Neutrophil (primary cell): Measurements from ENCODE around the gene SELPLG.
A peak's percentile ranks its signal among the peaks of the same experiment; 100 is the strongest.

Experiments
- H3K27ac ChIP-seq: fragments of 200-600 bp; sonication (generic); 2 replicates; pipeline ENCODE4 v1.5.1; 2016; ENCODE audit warnings: mild to moderate bottlenecking, moderate library complexity
- H3K27me3 ChIP-seq: fragments of 200-600 bp; sonication (generic); 2 replicates; pipeline ENCODE4 v1.6.0; 2016; ENCODE audit warnings: mild to moderate bottlenecking
- H3K36me3 ChIP-seq: fragments of 200-600 bp; sonication (generic); 2 replicates; pipeline ENCODE4 v1.5.1; 2017
- H3K4me1 ChIP-seq, 2 experiments: fragments of 200-600 bp in 1 of 2; sonication (generic) in 1 of 2; 1 replicate in 1 of 2; 2 replicates in 1 of 2; pipeline versions ENCODE4 v1.5.1 to v1.6.1; 2013 to 2016; ENCODE audit warnings: low read depth in 1 of 2, low read length in 1 of 2, mild to moderate bottlenecking in 1 of 2, moderate library complexity in 1 of 2; ENCODE audit not compliant: control insufficient read depth in 1 of 2, insufficient read depth in 1 of 2
- H3K4me3 ChIP-seq, 2 experiments: fragments of 200-600 bp in 1 of 2; sonication (generic) in 1 of 2; 1 replicate in 1 of 2; 2 replicates in 1 of 2; pipeline ENCODE4 v1.5.1; 2013 to 2016; ENCODE audit warnings: low read depth in 1 of 2, low read length in 1 of 2, mild to moderate bottlenecking in 1 of 2, moderate library complexity in 1 of 2
- H3K9me3 ChIP-seq: fragments of 200-600 bp; sonication (generic); 2 replicates; pipeline ENCODE4 v1.5.1; 2016
- CTCF ChIP-seq: fragments of 200-600 bp; sonication (generic); IDR thresholded peaks from 2 replicates; pipeline ENCODE4 v1.5.1; 2016; ENCODE audit warnings: antibody characterized with exemption

SELPLG gene

GRCh38 chr12:108653922-108654321 is 20.2 kb upstream of the SELPLG start:
- Histone ChIP-seq H3K4me1 (peaks cover 0 to 13% of the 10 kb centered on the region in 2 experiments), H3K27ac (peak overlapping the region; percentile 74), H3K27me3 (no peaks in the 10 kb centered on the region), H3K36me3 (peaks cover 74% of the 10 kb centered on the region), H3K9me3 (no peaks in the 10 kb centered on the region), H3K4me3 (no peak overlapping the region)
- no peak for TF ChIP-seq CTCF

DNA sequence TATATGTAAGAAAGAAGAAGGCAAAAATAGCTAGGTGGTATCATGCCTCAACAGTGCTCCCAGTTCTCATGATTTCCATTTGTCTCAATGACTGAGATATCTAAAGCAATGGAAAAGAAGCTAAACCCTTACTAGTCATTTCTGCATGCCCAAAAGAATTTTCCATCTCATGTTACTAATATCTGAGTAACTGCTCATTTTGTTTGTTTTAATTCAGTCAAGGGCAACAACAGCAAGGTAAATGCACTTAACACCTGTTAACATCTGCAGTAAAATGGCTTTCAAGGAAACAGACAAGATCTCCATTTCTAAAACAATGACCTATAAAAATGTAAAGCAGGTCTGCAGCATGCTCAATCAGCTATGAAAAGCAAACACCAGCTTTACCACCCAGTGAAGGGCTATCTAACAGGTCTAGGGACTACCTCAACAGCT is 19.4 kb upstream of the SELPLG start:
- TF ChIP-seq CTCF: no peak
- peaks cover 0 to 13% of the 10 kb centered on the region in 2 experiments for H3K4me1 ChIP-seq
- no peaks in the 10 kb centered on the region for H3K9me3 ChIP-seq
- H3K36me3 ChIP-seq: peaks cover 77% of the 10 kb centered on the region
- peak overlapping the region; percentile 74 for H3K27ac ChIP-seq
- no peaks in the 10 kb centered on the region for H3K27me3 ChIP-seq
- H3K4me3 ChIP-seq: no peak overlapping the region

- H3K9me3 ChIP-seq: no peaks in the 10 kb centered on the region
- H3K36me3 ChIP-seq: peaks cover 75% of the 10 kb centered on the region
- no peaks in the 10 kb centered on the region for H3K27me3 ChIP-seq
- peak overlapping the region; percentile 0 for H3K27ac ChIP-seq
- peaks cover 0 to 13% of the 10 kb centered on the region in 2 experiments for H3K4me1 ChIP-seq
- no peak for TF ChIP-seq CTCF
- H3K4me3 ChIP-seq: no peak overlapping the region
Observed at GRCh38 chr12:108650083-108650482, 16.4 kb upstream of the SELPLG start.

DNA sequence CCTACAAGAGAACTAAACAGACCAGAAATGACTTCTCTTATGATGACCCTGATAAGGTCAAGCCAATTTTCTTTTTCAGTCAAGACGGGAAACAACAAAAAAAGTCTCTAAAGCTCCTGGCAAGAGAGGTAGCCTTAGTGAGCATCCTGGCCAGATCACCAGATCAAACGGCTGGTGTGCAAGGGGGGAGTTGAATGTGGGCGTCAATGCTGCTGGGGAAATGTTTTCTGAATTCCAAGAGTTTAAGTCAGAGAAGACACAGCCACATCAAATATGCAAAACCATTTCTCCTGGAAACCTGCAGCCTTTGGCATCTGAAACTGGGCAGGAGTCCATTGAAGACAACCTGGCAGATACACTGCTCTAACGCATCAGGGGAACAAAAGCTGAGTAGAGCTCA is 16.0 kb upstream of the SELPLG start:
- H3K4me1 ChIP-seq: peaks cover 0 to 13% of the 10 kb centered on the region in 2 experiments
- H3K4me3 ChIP-seq: no peak overlapping the region
- no peaks in the 10 kb centered on the region for H3K9me3 ChIP-seq
- peaks cover 78% of the 10 kb centered on the region for H3K36me3 ChIP-seq
- no peaks in the 10 kb centered on the region for H3K27me3 ChIP-seq
- H3K27ac ChIP-seq: no peak overlapping the region
- no peak for TF ChIP-seq CTCF

- Histone ChIP-seq H3K9me3 (no peaks in the 10 kb centered on the region), H3K4me3 (no peak overlapping the region), H3K27ac (no peak overlapping the region), H3K4me1 (peaks cover 0 to 13% of the 10 kb centered on the region in 2 experiments), H3K27me3 (no peaks in the 10 kb centered on the region), H3K36me3 (peaks cover 77% of the 10 kb centered on the region)
- TF ChIP-seq CTCF: no peak
Observed at GRCh38 chr12:108649126-108649525, 15.4 kb upstream of the SELPLG start.

- Histone ChIP-seq H3K9me3 (no peaks in the 10 kb centered on the region), H3K4me3 (no peak overlapping the region), H3K27ac (no peak overlapping the region), H3K4me1 (peaks cover 0 to 6% of the 10 kb centered on the region in 2 experiments), H3K27me3 (no peaks in the 10 kb centered on the region), H3K36me3 (peaks cover 73% of the 10 kb centered on the region)
- TF ChIP-seq CTCF: no peak
Observed at GRCh38 chr12:108648371-108648770, 14.7 kb upstream of the SELPLG start.
